WTC11 (cell line): Measurements from ENCODE around the gene SLC11A1. TPM values are rescaled to one million over a fixed set of nuclear protein-coding genes. Genes with fewer than 3 reads are reported as not detected.

Source experiments
- ATAC-seq: fragments of 200-7000 bp; cut with Tn5 transposase; 2 replicates; pipeline ENCODE4 v1.10.0; 2021; ENCODE audit warnings: mild to moderate bottlenecking, moderate library complexity
- CTCF ChIA-PET: fragments of 300-600 bp; sonication (Branson Sonifier 250); formaldehyde crosslinking; loops from one replicate; lab custom pipeline; 2021; ENCODE audit warnings: antibody characterized with exemption; lab: Charles Lee
- POLR2A ChIA-PET: fragments of 350-600 bp; sonication (Branson Sonifier 250); formaldehyde crosslinking; loops from one replicate; lab custom pipeline; 2021; ENCODE audit warnings: antibody characterized with exemption; lab: Charles Lee
- DNase-seq: peaks from one replicate; pipeline ENCODE4 v3.0.0; 2021; ENCODE audit warnings: low spot score
- H3K27ac Mint-ChIP-seq: 2 replicates; pipeline ENCODE4 v1.8.0; 2021; ENCODE audit warnings: mixed read lengths
- H3K27me3 Mint-ChIP-seq: 2 replicates; pipeline ENCODE4 v1.8.0; 2021; ENCODE audit warnings: low read depth, mild to moderate bottlenecking, moderate library complexity, mixed read lengths
- H3K36me3 Mint-ChIP-seq: 2 replicates; pipeline ENCODE4 v1.8.0; 2021; ENCODE audit warnings: mixed read lengths
- H3K4me1 Mint-ChIP-seq: 2 replicates; pipeline ENCODE4 v1.8.0; 2022; ENCODE audit warnings: mixed read lengths
- H3K4me3 Mint-ChIP-seq: 2 replicates; pipeline ENCODE4 v1.8.0; 2021; ENCODE audit warnings: mild to moderate bottlenecking, moderate library complexity, mixed read lengths
- H3K9me3 Mint-ChIP-seq: 2 replicates; pipeline ENCODE4 v1.8.0; 2021; ENCODE audit warnings: mixed read lengths
- AFF4 ChIP-seq: sonication (generic); formaldehyde crosslinking; IDR thresholded peaks from 2 replicates; pipeline ENCODE4 v1.8.1; 2023; ENCODE audit warnings: mild to moderate bottlenecking, missing genetic modification reagents, borderline replicate concordance
- ATF1 ChIP-seq: sonication (generic); formaldehyde crosslinking; IDR thresholded peaks from 2 replicates; pipeline ENCODE4 v1.8.1; 2023; ENCODE audit warnings: mild to moderate bottlenecking, moderate library complexity, missing genetic modification reagents
- ATF3 ChIP-seq: sonication (generic); formaldehyde crosslinking; conservative IDR thresholded peaks from 2 replicates; pipeline ENCODE4 v1.8.1; 2022; ENCODE audit warnings: mild to moderate bottlenecking, missing genetic modification reagents
- CREB1 ChIP-seq: sonication (generic); formaldehyde crosslinking; IDR thresholded peaks from 2 replicates; pipeline ENCODE4 v1.8.0; 2023; ENCODE audit warnings: mild to moderate bottlenecking, missing genetic modification reagents
- CTCF ChIP-seq: fragments of 200-600 bp; IDR thresholded peaks from 2 replicates; pipeline ENCODE4 v1.8.0; 2022; ENCODE audit warnings: antibody characterized with exemption
- ETV6 ChIP-seq: sonication (generic); formaldehyde crosslinking; IDR thresholded peaks from 2 replicates; pipeline ENCODE4 v1.8.1; 2022; ENCODE audit warnings: mild to moderate bottlenecking, missing genetic modification reagents
- FOXP1 ChIP-seq: sonication (generic); formaldehyde crosslinking; IDR thresholded peaks from 2 replicates; pipeline ENCODE4 v1.8.0; 2022; ENCODE audit warnings: missing genetic modification reagents, mild to moderate bottlenecking, moderate library complexity, borderline replicate concordance
- NR2C2 ChIP-seq: sonication (generic); formaldehyde crosslinking; IDR thresholded peaks from 2 replicates; pipeline ENCODE4 v1.8.0; 2022; ENCODE audit warnings: mild to moderate bottlenecking, missing genetic modification reagents
- TCF7 ChIP-seq: sonication (generic); formaldehyde crosslinking; IDR thresholded peaks from 2 replicates; pipeline ENCODE4 v1.8.0; 2022; ENCODE audit warnings: mild to moderate bottlenecking, low read depth, missing genetic modification reagents, moderate library complexity
- TEAD1 ChIP-seq: sonication (generic); formaldehyde crosslinking; IDR thresholded peaks from 2 replicates; pipeline ENCODE4 v1.8.0; 2022; ENCODE audit warnings: mild to moderate bottlenecking, missing genetic modification reagents
- USF2 ChIP-seq: sonication (generic); formaldehyde crosslinking; IDR thresholded peaks from 2 replicates; pipeline ENCODE4 v1.8.1; 2023; ENCODE audit warnings: mild to moderate bottlenecking, missing genetic modification reagents, moderate library complexity
- ZNF232 ChIP-seq: sonication (generic); formaldehyde crosslinking; IDR thresholded peaks from 2 replicates; pipeline ENCODE4 v1.8.0; 2022; ENCODE audit warnings: mild to moderate bottlenecking, missing genetic modification reagents
- ZNF416 ChIP-seq: fragments of 250-450 bp; sonication (Bioruptor Pico); IDR thresholded peaks from 2 replicates; pipeline ENCODE4 v1.9.0; 2021; ENCODE audit warnings: mild to moderate bottlenecking, inconsistent platforms
- ZNF425 ChIP-seq: fragments of 250-450 bp; sonication (Bioruptor Pico); conservative IDR thresholded peaks from 2 replicates; pipeline ENCODE4 v1.9.0; 2021; ENCODE audit warnings: mild to moderate bottlenecking
- total RNA-seq: library from RNA; stranded (reverse); gene quantifications from 3 replicates; pipeline ENCODE4 v1.2.3, GENCODE V29; 2021
- TF ChIP-seq, protein P1 (sequence below): sonication (generic); formaldehyde crosslinking; IDR thresholded peaks from 2 replicates; pipeline ENCODE4 v1.8.1; 2022; ENCODE audit warnings: mild to moderate bottlenecking, moderate library complexity, missing genetic modification reagents

Gene SLC11A1
- total RNA-seq, 1 experiment from 2014 or later: 0.31 TPM

DNA sequence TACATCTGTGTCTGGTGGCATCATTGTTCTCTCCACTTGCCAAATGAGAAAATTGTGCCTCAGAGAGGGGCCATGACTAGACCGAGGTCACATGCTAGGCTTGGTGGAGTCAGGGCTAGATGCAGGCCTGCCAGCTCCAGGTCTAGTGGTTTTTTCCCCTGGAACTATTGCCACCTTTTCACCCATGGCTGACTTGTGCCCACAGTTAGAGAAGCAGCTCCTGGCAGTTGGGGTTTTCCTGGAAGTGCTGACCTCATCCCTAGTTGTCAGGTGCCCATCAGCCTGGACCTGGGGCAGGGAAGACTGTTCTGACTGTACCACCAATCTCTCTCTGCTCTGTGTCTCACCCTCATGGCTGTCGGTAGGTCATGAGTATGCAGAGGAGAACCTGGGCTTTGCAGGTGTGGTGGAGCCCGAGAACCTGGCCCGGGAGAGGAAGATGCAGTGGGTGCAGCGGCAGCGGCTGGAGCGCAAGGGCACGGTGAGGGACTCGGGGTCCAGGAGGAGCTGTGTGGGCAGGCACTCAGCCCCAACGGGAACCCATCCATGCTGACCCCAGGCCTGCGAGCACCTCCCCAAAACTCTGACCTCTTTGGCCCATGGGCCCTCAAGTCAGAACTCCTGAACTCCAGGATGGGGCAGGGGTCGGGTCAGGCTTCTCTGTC is 37.9 kb upstream of the SLC11A1 start:
- ATAC-seq: no peak
- Mint-ChIP-seq H3K36me3 (no peaks in the 10 kb centered on the region), H3K4me1 (peaks cover 10% of the 10 kb centered on the region), H3K4me3 (no peak overlapping the region), H3K9me3 (no peaks in the 10 kb centered on the region), H3K27me3 (no peaks in the 10 kb centered on the region), H3K27ac (no peak overlapping the region)
- ChIA-PET CTCF (interaction anchor here (1.6 kb wide), 1 partner anchor 13 kb away, joined by 7 read pairs; the partner anchor contains the start of gene CATIP), POLR2A (interaction anchor here (1.1 kb wide), 1 partner anchor 22 kb away, joined by 4 read pairs; no protein-coding TSS in a partner anchor)
- TF ChIP-seq TEAD1 (CRISPR knock-in tag): no peak
- no peak for TF ChIP-seq TCF7 (CRISPR knock-in tag)
- TF ChIP-seq ATF3 (CRISPR knock-in tag): no peak
- TF ChIP-seq ATF1 (CRISPR knock-in tag): no peak
- no peak for TF ChIP-seq AFF4
- TF ChIP-seq ZNF425 (CRISPR knock-in tag): no peak
- TF ChIP-seq USF2: no peak
- TF ChIP-seq ZNF232 (CRISPR knock-in tag): no peak
- TF ChIP-seq ETV6 (CRISPR knock-in tag): no peak
- TF ChIP-seq ZNF416 (CRISPR knock-in tag): no peak
- TF ChIP-seq, protein P1, sequence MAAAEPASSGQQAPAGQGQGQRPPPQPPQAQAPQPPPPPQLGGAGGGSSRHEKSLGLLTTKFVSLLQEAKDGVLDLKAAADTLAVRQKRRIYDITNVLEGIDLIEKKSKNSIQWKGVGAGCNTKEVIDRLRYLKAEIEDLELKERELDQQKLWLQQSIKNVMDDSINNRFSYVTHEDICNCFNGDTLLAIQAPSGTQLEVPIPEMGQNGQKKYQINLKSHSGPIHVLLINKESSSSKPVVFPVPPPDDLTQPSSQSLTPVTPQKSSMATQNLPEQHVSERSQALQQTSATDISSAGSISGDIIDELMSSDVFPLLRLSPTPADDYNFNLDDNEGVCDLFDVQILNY (CRISPR knock-in tag): no peak
- TF ChIP-seq FOXP1: no peak
- TF ChIP-seq NR2C2 (CRISPR knock-in tag): no peak
- TF ChIP-seq CREB1 (CRISPR knock-in tag): no peak
- TF ChIP-seq CTCF: no peak
- no peak for DNase-seq
